DMS53 treated with DMSO at 0.1 percent for 48 hours (cell line): ENCODE results near the gene PASK.

Experiments
- DNase-seq: peaks from one replicate; lab custom pipeline; 2025; ENCODE audit not compliant: unreplicated experiment; lab: John Stamatoyannopoulos, UW

PASK gene

DNA sequence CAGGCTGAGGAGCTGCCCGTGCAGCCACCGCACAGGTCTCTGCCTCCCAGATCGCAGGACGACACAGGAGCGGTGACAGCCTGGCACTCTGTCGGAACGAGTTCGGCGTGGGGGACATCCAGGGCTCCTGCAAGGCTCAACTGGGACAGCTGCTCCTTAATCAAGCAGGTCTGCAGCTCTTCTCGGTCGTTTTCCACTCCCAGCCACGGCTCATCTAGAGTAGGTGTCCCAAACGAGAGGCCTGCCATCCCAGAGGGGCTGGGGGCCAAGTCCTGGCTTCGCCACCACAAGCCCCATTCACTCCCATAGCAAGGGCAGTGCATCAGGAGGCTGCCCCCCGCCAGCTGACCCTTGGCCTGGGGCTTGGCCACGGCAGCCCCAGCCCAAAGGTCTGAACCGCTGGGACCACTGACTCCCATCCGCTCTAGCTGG is 22.5 kb downstream of the PASK start:
- DNase-seq: no peak

DNA sequence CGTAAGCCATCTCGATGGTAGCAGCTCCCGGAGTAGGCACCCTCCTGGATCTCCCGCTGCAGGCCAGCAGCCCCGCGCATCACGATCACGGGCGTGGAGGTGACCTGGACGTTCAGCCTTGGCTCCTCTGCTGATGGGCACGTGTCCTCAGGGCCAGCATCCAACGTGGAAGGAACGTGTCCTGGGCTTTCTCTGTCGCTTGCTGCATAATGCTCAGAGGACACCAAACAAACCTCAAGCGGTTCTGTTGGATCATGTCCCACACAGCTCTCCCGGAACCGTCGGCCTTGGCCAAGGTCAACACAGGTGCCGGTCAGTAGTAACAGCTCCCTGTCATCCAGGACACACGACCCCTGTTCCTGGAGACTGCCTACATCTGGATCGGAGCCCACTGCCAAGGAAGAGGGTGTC is 23.1 kb downstream of the PASK start:
- DNase-seq: no peak

DNA sequence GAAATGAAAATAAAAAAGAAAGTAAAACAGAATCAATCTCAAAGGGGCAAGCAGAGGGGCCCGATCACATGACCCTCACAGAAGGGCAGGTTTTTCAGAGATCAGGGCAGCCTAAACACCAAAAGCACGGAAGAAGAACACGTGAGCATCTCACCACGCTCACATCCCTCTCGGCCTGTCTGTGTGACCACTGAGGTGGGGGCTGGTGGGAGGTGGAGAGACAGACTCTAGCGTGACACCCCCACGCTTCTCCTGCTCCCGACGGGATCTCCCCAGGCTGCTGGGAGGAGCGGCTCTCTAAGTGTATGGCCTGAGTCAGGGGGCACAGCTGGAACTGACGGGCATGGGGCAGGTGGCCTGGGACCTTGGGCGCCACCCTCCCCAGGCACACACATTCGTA is 23.6 kb downstream of the PASK start:
- DNase-seq: no peak

DNA sequence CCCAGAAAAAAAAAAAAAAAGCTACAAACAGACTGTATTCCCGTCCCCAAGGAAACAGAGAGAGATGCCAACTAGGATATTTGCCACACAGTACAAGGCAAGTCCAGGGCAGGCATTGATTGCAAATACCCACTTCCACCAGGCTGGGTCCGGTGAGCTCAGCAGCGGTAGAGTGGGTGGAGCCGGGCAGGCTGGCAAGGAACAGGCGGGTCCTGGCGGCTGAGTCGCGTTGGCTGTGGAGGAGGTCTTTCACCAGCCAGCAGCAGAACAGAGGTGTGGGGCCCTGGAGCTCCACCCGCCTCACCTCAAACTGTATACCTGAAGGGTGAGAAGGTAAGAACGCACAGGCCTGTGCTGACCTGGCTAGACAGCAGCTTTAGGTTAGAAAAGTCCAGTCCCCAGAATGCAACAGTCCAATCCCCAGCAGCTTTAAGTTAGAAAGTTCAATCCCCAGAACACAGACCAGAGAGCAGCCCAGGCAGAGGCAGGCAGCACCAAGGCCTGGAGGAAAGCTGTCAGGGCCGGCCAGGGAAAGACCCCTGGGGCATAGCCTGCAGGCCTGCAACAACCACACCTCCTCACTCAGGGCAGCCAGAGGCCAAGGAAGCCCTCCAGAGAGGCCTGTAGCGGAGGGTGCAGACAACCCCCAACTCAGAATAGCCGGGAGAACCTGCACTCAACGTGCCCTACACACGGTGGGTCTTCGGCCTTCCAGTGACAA is 25.3 kb downstream of the PASK start:
- DNase-seq: no peak

DNA sequence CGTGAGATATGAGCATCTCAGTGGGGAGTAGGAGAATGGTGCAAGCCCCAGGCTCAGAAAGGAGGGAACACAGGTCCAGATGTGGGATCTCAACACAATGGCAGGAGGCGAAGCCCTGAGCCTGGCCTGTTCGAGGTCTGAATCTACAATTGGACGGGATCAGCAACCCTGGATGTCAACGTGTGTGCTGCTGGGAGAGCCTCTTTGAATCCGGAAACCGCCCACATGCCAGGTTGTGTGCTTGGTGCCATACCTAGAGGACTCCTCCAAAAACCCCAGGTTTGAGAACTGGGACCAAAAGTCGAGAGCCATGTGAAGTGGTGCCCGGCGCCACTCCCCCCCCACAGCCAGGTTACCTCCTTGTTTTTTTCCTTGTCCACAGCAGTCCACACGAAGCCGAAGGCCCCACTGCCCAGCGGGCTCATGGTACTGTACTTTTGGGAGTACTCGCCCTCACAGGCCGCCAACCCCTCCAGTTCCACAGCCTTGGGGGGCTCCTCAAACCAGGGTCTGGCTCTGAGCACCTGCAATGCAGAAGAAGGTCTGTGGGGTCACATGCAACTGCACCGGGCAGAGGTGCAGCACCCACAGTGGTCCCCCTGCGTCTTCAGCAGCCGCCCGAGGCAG is 26.8 kb downstream of the PASK start:
- DNase-seq: no peak

DNA sequence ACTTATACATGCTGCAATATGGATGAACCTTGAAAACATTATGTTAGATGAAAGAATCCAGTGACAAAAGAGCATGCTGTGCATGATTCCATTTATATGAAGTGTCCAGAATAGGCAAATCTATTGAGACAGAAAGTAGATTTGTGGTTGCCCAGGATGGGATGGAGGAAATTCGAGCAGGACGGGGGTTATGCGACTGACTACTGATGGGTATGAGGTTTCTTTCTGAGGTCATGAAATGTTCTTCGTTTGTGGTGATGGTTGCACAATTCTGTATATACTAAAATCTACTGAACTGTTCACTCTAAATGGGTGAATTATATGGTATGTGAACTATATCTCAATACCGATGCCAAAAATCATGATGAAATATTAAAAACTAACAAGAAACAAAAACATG is 28.3 kb downstream of the PASK start:
- no peak for DNase-seq

DNA sequence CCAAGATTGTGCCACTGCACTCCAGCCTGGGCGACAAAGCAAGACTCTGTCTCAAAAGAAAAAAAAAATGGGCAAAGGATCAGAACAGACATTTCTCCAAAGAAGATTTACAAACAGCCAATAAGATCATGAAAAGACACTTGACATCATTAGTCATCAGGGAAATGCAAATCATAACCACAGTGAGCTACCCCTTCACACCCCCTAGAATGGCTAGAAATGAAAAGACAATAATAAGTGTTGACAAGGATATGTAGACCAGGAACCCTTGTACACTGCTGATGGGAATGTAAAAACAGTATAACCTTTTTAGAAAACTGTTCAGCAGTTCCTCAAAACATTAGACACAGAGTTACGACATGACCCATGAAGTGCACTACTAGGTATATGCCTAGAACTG is 28.8 kb downstream of the PASK start:
- no peak for DNase-seq

DNA sequence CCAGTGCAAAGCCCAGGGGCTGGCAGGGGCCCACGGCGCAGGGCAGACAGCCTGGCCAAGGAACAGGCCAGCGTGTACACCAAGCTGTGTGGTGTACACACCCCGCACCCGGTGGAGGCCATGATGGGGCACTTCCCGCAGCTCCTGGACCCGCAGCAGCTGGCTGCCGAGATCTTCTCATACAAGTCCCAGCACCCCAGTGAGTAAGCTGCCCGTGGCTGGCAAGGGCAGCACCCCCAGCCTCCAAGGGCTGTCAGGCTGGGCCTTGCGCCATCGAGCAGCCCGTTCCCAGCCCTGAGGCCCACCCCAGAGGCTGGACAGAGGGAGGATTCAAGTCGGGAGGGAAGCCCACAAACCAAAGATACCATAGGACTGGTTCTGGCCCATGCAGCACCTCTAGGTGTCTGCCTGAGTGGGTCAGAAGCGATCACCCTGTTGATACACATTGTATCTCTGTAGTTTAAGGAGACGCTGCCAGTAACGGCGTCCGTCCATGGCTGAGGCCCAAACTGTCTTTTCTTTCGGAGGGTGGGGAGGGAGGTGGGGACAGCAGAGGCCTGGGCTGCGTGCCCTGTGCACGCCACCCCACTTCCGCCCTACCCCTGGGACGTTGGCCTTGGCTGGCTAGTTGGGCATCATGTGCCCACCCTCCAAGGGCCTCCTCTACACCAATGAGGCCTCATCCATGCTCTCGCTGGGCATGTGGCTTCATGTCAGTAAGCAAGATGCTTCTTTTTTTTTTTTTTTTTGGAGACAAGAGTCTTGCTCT is 30.4 kb downstream of the PASK start:
- no peak for DNase-seq

DNA sequence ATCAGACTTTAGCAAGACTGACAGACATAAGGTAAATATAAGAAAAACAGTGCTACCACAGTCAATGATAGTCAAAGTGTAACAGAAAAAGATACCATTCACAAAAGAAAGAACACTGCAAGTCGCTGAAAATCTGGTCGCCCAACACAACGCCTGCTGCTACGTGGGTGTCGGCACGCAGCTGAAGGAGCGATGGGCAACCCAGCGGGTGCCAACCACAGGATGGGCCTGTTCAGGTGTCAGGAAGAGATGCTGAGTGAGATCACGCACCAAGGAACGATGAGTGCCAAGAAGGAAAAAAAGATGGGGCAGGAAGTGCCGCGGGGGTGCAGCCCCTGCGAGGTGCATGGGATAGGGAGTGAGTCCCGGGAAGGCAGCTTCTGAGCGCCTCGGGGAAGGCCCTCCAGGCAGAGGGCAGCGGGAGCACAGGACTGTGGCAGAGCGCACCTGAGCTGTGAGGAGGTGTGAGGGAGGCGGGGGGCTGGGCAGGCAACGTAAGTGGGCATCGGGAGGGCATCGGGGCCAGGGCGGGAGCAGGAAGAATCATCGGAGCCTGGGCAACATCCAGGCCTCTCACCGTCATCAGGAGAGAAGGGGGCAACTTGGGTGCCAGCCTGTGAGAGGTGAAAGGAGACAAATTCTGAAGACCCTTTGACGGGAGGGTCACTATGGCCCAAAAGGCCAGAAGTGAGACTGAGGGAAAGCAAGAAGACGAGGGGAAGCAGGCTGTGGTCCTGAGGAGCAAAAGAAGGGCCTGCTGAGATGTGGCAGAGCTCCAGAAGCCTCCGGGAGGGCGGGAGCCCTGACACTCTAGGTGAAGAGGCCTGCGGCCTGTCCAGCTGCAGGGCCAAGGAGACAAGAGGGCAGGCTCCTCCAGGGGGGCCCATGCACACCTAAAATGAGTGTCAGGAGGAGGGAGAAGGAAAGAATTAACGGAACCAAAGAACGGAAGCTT is 32.4 kb downstream of the PASK start:
- no peak for DNase-seq

DNA sequence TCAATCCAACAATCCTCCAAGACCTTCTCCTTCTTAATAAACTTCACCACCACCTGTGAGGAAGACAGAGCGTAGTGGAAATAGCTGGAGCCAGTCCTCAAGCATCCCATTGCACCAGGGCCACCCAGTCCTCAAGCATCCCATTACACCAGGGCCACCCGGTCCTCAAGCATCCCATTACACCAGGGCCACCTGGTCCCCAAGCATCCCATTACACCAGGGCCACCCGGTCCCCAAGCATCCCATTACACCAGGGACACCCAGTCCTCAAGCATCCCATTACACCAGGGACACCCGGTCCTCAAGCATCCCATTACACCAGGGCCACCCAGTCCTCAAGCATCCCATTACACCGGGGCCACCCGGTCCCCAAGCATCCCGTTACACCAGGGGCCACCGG is 33.9 kb downstream of the PASK start:
- no peak for DNase-seq

DNA sequence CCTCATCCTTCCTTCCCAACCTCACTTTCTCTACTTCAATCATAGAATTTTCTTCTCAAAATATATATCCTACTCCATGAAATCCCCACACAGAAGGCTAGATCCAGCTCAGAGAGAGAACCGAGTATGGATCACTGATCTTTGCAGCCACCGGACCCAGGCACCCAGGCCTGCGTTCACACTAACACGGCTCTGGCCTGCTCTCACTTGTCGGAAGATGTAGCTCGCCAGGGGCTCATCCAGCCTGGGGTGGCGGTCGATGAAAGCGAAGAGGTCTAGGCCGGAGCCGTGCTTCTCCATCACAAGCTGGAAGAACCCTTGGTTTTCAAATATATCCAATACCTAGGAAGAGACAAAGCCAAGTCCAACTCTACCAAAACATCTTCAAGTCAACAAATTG is 34.4 kb downstream of the PASK start:
- DNase-seq: no peak

DNA sequence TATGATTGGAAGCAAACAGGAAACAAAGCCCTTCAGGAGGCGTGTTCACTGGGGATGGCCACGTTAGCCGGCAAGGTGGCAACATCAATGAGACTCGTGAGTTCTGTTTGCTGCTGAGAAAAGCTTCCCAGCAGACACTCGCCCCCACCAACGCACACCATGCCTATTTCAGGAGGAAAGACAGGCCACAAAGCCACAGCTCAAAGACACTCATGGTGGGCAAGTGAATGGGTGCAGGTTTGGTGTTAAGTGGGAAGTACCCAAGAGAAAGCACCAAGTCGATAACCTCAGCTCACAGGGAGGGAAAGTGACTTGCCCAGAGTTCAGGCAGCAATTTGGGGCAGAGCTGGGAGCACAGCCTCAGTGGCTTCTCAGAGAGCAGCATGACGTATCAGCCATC is 36.7 kb downstream of the PASK start:
- no peak for DNase-seq

DNA sequence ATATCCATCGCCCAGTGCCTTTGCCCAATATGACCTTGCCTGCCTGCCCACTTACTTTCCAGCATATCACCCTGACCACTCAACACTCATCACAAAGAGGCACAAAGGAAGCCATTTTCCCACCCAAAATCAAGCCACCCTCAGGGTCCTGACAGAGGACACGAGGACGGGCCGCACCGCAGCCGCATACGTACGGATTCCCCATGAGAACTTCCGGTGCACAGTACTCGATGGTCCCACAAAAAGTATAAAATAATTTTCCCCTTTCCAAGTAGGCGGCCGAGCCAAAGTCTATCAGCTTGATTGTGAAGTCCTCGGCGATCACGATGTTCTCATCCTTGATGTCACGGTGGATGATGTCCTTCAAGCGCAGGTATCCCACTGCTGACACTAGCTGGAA is 37.2 kb downstream of the PASK start:
- no peak for DNase-seq

DNA sequence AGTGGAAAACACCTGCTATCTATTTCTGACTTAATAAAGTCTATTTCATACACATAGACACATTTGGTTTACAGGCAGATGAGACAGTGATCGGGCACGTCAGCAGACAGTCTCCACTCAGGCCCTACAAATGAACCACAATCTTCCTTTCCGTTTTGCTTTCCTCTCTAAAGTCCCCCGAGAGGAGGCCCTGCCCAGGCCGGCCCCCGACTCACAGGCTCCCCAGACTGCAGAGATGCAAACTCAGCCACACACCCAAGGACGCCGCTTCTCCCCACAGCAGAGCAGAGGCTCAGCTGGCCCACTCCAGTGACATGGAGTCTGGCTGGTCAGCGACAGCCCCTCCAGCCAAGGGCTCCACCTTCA is 37.8 kb downstream of the PASK start:
- no peak for DNase-seq

DNA sequence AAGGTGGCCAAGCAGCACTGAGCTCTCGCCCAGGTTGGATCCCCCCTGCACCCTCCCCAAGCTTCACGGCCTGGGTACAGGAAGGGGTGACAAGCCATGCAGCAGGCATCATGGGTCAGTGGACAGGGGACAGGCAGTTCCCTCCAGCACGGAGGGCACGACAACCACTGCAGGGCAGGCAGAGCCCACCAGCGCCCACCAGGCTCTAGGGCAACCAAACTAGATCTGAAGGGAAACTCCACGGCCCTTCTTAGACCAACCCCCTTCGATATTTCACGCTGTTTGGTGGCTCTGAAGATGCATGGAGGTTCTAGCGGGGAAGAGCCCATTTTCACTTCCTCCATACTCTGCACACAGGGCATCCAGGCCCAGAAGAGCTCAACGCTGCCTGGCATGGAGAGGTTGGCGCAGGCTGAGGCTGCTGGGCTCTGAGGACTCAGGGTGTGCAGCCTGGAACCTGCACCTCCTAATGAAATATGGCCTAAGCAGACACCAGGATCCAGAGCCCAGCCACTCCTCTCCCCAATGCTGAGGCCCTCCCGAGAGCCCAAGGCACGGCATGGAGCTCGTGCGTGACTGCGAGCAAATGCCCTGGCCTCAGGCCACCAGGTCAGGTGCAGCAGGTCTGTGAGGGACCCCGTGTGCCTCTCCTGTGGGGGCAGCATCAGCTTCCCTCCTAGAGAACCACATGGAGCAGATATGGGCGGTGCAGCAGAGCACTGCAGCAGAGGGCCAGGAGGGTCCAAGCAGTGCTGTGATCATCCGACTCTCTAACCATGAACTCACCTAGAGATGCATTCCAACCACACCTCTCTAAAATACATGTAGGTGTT is 38.4 kb downstream of the PASK start:
- no peak for DNase-seq

DNA sequence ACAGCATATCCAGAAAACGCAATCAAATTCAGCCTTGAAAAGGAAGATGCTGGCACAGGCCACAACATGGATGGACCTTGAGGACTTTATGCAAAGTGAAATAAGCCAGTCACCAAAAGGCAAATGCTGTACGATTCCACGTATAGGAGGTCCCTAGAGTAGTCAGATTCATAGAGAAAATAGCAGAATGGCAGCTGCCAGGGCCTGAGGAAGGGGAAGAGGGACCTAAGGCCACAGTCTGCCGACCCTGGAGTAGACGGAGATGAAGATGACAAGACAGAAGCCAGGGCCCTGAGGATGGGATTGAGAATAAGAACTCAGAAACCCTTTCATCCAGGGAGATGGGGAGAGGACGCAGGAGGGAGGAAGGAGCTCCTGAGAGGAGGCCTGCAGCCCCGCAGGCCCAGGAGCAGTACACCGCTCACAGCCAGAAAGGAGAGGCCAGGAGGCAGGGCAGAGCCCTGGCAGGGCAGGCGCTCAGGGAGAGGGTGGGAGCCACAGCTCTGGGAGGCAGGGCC is 39.1 kb downstream of the PASK start:
- DNase-seq: no peak

DNA sequence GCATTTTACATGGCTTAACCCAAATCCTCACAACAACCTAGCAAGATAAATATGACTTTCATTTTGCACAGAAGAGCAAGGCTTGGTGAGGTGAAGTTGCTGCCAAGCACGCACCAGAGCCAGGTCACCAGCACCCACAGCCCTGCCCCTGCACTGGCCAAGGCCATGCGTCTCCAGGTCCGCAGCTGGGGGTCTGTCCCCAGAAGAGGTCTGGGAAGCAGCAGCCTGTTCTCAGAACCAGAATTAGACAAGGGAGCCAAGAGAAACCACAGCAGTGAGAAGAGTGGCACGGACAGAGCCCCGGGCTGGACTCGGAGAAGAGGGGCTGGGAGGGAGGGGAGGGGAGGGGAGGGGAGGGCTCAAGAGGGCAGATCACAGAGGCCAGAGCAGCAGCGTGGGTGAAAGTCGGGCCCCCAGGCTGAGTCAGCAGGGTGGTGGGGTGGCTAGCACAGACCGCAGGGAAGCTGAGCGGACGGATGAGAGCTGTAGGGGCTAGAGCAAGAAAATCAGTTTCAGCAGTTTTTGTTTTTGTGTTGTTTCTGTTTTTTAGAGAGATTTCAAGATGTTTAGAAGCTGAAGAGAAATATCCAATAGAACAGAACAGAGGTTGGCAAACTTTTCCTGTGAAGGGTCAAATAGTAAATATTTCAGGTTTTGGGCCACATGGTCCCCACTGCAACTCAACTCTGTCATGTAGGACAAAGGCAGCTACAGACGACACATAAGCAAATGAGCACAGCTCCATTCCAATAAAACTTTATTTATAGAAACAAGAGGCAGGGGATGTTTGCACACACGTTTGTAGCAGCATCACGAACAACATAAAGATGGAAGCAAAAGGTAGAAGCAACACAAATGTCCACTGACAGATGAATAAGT is 39.8 kb downstream of the PASK start:
- no peak for DNase-seq

DNA sequence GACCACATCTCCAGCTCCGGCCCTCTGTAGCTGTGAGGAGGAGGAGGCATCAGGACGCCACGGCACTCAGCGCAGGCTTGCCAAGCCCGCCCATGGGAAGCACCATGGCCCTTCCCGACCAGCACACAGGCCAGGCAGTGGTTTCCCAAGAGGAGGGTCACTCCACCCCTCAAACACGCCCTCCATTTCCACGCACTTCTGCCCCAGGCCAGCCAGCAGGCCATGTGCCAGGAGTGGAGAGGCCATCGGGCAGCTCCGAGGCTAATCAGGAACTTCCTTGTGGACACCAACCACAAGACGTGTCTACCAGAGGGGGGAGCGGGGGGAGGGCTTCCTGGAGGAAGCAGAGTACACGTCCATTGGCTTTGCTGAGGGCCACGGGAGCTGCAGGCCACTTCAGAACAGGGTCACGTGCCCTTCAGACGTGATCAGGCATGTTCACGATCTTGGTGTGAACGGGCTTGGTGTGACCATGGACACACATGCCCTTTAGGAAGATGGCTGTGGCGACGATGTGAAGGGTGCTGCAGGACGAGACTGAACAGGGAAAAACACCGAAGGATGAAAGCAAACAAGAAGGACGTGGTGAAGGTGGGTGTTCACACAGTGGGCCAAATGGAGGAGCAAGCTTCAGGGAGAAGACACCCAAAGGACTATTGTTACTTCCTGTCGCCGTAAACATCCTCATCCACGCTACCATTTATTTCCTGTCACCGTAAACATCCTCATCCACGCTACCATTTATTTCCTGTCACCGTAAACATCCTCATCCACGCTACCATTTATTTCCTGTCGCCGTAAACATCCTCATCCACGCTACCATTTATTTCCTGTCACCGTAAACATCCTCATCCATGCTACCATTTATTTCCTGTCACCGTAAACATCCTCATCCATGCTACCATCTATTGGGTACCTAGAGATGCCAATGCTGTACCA is 40.7 kb downstream of the PASK start:
- no peak for DNase-seq
